ENCODE measurements around the gene KLF1. TPM values are rescaled to one million over a fixed set of nuclear protein-coding genes. Genes with fewer than 3 reads are reported as not detected.

Gene KLF1
- polyA plus RNA-seq, 1 donor from 2014 or later = not detected

DNA sequence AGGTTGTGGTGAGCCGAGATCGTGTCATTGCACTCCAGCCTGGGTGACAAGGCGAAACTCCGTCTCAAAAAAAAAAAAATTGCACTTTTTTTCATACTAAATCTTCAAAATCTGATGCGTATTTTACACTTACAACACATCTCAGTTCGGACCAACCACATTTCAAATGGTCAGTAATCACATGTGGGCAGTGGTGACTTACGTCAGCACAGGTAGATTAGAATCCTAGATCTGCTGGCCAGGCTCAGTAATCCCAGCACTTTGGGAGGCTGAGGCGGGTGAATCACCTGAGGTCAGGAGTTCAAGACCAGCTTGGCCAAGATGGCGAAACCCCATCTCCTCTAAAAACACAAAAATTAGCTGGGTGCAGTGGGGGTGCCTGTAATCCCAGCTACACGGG, 48.1 kb upstream of the KLF1 start:
- H3K27me3 ChIP-seq (ENCODE audit: insufficient read depth, low read depth, low read length) = no peaks in the 10 kb centered on the region

DNA sequence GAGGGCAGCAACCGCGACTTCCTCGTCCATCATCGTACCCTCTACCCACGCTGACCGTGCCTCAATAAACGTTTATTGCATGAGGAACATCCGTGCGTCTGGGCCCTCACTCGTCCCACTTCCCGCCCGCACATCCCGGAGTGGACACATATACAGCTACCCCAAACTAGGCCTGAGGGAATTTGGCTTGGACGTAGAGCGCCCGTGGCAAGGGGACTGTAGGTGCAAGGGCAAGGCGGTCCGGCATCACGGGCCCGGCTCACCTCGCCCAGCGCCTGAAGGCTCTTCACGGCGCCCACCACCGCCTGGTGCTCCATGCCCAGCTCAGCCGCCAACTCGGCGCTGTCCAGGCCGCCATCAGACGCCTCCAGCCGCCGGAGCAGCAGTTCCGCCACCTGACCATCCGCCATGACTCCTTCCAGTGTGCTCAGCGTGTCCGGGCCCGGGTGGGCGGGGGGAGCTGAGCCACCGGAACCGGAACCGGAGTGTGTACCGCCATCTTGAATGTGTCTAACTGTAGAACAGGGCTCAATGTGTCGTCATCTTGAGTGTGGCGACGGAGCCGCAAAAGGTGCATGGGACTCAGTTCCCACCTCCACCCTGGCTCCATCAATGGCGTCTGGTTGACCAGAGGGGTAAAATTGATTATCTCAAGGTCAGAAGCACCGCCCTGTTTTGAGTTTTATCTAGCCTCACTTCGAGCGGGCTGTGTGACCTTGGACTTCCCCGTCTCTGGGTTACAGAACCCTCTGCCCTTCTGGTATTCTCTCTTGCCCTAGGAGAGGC, 46.5 kb upstream of the KLF1 start, which contains the start of gene FARSA:
Gene FARSA, minus strand, starts transcription at position 425 of the 786 bp plus-strand sequence. Its CDS starts 15 bp downstream, at position 410.
- Histone ChIP-seq H3K4me2 (ENCODE audit: low read length) (peak within 1 kb of the TSS; percentile 75), H3K9me2 (ENCODE audit: insufficient read depth, low read length) (no peaks in the 10 kb centered on the region), H3K79me2 (replicated peaks; ENCODE audit: insufficient read depth, low read length) (peaks cover 16% of the 10 kb centered on the region), H3K36me3 (ENCODE audit: insufficient read depth, low read length) (no peaks in the 10 kb centered on the region), H3K27me3 (ENCODE audit: insufficient read depth, low read depth, low read length) (no peaks in the 10 kb centered on the region), H4K20me1 (ENCODE audit: insufficient read depth) (no peaks in the 10 kb centered on the region), H3K9ac (ENCODE audit: low read length) (peak within 1 kb of the TSS; percentile 93), H3K27ac (ENCODE audit: low read length) (peak within 1 kb of the TSS; percentile 81), H3K4me3 (ENCODE audit: low read length) (peak within 1 kb of the TSS; percentile 100), H2AFZ (ENCODE audit: low read depth, low read length) (peak within 1 kb of the TSS; percentile 78), H3K9me3 (ENCODE audit: low read length) (no peaks in the 10 kb centered on the region), H3F3A (ENCODE audit: insufficient read depth, low read length, poor library complexity, severe bottlenecking) (no peaks in the 10 kb centered on the region)
- TF ChIP-seq EP300 (conservative IDR thresholded peaks at IDR 0.05; ENCODE audit: poor library complexity, severe bottlenecking) = no peak
- TF ChIP-seq MXI1 (conservative IDR thresholded peaks at IDR 0.05; ENCODE audit: poor library complexity, severe bottlenecking) = peak; percentile 96
- TF ChIP-seq TAF1 (IDR thresholded peaks at IDR 0.05; ENCODE audit: low read depth) = no peak
- no peak for TF ChIP-seq EZH2 (IDR thresholded peaks at IDR 0.05; ENCODE audit: borderline replicate concordance, insufficient read depth, low read length, poor library complexity, severe bottlenecking)
- peak; percentile 18 for TF ChIP-seq REST (IDR thresholded peaks at IDR 0.05; ENCODE audit: borderline replicate concordance)
- TF ChIP-seq, protein P1, sequence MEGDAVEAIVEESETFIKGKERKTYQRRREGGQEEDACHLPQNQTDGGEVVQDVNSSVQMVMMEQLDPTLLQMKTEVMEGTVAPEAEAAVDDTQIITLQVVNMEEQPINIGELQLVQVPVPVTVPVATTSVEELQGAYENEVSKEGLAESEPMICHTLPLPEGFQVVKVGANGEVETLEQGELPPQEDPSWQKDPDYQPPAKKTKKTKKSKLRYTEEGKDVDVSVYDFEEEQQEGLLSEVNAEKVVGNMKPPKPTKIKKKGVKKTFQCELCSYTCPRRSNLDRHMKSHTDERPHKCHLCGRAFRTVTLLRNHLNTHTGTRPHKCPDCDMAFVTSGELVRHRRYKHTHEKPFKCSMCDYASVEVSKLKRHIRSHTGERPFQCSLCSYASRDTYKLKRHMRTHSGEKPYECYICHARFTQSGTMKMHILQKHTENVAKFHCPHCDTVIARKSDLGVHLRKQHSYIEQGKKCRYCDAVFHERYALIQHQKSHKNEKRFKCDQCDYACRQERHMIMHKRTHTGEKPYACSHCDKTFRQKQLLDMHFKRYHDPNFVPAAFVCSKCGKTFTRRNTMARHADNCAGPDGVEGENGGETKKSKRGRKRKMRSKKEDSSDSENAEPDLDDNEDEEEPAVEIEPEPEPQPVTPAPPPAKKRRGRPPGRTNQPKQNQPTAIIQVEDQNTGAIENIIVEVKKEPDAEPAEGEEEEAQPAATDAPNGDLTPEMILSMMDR (IDR thresholded peaks at IDR 0.05; ENCODE audit: poor library complexity, severe bottlenecking) = peak; percentile 22

More for the DNA sequence above, 48.1 kb upstream of the KLF1 start:
- no peak overlapping the region for H3K4me3 ChIP-seq (ENCODE audit: low read length)
- H3K9me2 ChIP-seq (ENCODE audit: insufficient read depth, low read length) = no peaks in the 10 kb centered on the region
- H3F3A ChIP-seq (ENCODE audit: insufficient read depth, low read length, poor library complexity, severe bottlenecking) = no peaks in the 10 kb centered on the region
- no peak overlapping the region for H3K9ac ChIP-seq (ENCODE audit: low read length)
- no peaks in the 10 kb centered on the region for H3K9me3 ChIP-seq (ENCODE audit: low read length)
- TF ChIP-seq EP300 (conservative IDR thresholded peaks at IDR 0.05; ENCODE audit: poor library complexity, severe bottlenecking) = no peak
- TF ChIP-seq, protein P1 (IDR thresholded peaks at IDR 0.05; ENCODE audit: poor library complexity, severe bottlenecking) = no peak
- no peak for TF ChIP-seq RAD21 (conservative IDR thresholded peaks at IDR 0.05)
- no peak for TF ChIP-seq TAF1 (IDR thresholded peaks at IDR 0.05; ENCODE audit: low read depth)
- TF ChIP-seq MXI1 (conservative IDR thresholded peaks at IDR 0.05; ENCODE audit: poor library complexity, severe bottlenecking) = no peak
- TF ChIP-seq POLR2AphosphoS5 (IDR thresholded peaks at IDR 0.05) = no peak
- no peak for TF ChIP-seq REST (IDR thresholded peaks at IDR 0.05; ENCODE audit: borderline replicate concordance)
- no peak for TF ChIP-seq EZH2 (IDR thresholded peaks at IDR 0.05; ENCODE audit: borderline replicate concordance, insufficient read depth, low read length, poor library complexity, severe bottlenecking)
- TF ChIP-seq SMC3 (conservative IDR thresholded peaks at IDR 0.05; ENCODE audit: poor library complexity) = no peak
- no peak overlapping the region for H3K27ac ChIP-seq (ENCODE audit: low read length)
- H2AFZ ChIP-seq (ENCODE audit: low read depth, low read length) = no peak overlapping the region
- H3K4me2 ChIP-seq (ENCODE audit: low read length) = no peak overlapping the region
- no peaks in the 10 kb centered on the region for H4K20me1 ChIP-seq (ENCODE audit: insufficient read depth)
- no peaks in the 10 kb centered on the region for H3K36me3 ChIP-seq (ENCODE audit: insufficient read depth, low read length)
- peaks cover 31% of the 10 kb centered on the region for H3K79me2 ChIP-seq (replicated peaks; ENCODE audit: insufficient read depth, low read length)
